ENCODE results near the gene SLC4A7. TPM values are rescaled to one million over a fixed set of nuclear protein-coding genes. Genes with fewer than 3 reads are reported as not detected.

The SLC4A7 gene
- total and polyA plus RNA-seq, 9 of the 15 experiments (the other 6 are each of a cell fraction or from before 2014, with no cell fraction given), result 1.7 to 13.6 (median 8.0) TPM

DNA sequence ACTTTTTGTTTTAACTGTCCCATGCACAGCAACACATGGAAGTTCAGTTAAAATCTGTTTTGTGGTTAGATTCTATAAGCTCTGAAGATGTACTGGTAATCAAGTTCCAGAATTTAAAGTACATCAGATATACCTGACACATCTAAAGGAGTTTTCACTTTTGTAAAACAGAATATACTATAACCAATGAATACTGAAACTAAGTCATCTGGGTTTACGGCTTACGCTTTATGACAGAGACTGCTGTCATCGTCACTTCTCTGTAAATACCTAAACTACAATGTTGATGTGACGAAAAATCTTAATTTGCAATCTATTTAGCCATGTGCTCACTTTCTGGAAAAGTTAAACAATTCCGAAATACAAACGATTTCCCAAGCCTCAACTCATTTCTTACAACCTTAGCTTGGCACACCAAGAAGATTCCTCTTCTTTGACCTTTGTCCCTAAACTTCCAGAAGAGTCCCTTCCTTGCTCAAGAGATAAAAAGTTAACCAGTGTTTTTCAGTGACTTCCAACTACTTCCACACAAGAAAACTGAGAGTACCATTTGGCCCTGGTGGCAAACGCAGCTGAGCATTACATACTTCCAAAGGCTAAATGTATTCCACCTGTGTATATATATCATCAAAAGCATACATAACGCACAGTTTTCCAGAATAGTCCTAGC, 58.2 kb downstream of the SLC4A7 start (continued):
- TF ChIP-seq CHD7 (IDR thresholded peaks at IDR 0.05; ENCODE audit: low read depth, low read length) (no peak), XRCC5 (IDR thresholded peaks at IDR 0.05; ENCODE audit: low read depth, low read length) (no peak), ZBTB12 (CRISPR knock-in tag; IDR thresholded peaks at IDR 0.05) (no peak), FOXP1 (CRISPR knock-in tag; IDR thresholded peaks at IDR 0.05) (no peak), FOS (IDR thresholded peaks at IDR 0.05; ENCODE audit: extremely low read depth, insufficient read length) (no peak), PCBP1 (IDR thresholded peaks at IDR 0.05; ENCODE audit: low read depth, low read length, poor library complexity, severe bottlenecking) (no peak), CHD1 (IDR thresholded peaks at IDR 0.05; ENCODE audit: low read length) (no peak)
